Non-pigmented ciliary epithelial cell (primary cell): ENCODE measurements around the gene SETD1B.

ENCODE experiments used
- DNase-seq: peaks from one replicate; pipeline ENCODE4 v3.0.0-alpha.2; 2010; ENCODE audit warnings: low read depth

The SETD1B gene

DNA sequence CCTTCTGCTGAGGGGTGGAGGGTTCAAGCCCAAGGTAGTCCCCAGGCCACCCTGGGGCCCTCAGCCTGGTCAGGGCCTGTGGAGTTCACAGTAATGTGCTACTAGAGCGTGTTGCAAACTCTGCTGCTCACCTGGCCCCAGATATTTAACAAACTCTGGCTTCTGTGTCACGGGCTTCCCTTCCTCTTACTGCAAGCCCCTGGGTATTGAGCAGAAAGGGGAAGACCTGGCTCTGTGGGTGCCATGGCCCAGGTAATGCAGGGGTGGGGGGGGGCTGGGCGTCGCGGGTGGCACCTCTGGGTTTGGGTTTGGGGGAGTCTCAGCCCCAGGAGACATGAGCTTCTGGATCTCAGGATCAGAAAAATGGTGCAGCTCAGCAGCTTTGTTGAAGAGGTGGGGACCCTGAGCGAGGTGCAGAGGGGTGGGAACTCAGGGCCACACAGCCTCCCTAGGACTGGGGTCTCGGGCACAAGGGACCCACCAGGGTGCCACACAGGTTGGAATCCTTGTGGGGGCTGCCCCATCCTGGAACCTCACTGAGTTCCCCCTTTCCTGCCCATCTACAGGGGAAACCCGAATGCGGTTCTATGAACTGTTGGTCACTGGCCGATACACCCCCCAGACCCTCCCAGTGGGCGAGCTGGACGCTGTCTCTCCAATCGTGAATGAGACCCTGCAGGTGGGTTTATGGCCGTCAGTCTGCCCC is 4.0 kb downstream of the SETD1B start:
- no peak for DNase-seq

- DNase-seq, result no peak
These were observed 4.8 kb downstream of the SETD1B start for GRCh38 chr12:121808623-121809022.

DNA sequence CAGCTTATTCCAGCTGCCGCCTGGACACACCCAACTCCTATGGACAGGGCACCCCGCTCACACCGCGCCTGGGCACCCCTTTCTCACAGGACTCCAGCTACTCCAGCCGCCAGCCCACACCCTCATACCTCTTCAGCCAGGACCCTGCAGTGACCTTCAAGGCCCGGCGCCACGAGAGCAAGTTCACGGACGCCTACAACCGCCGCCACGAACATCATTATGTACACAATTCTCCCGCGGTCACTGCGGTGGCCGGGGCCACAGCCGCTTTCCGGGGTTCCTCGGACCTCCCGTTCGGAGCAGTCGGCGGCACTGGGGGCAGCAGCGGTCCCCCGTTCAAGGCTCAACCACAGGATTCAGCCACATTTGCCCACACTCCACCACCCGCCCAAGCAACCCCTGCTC is 5.9 kb downstream of the SETD1B start:
- DNase-seq, result no peak

- no peak for DNase-seq
These were observed 6.5 kb downstream of the SETD1B start for GRCh38 chr12:121810234-121810817.

DNA sequence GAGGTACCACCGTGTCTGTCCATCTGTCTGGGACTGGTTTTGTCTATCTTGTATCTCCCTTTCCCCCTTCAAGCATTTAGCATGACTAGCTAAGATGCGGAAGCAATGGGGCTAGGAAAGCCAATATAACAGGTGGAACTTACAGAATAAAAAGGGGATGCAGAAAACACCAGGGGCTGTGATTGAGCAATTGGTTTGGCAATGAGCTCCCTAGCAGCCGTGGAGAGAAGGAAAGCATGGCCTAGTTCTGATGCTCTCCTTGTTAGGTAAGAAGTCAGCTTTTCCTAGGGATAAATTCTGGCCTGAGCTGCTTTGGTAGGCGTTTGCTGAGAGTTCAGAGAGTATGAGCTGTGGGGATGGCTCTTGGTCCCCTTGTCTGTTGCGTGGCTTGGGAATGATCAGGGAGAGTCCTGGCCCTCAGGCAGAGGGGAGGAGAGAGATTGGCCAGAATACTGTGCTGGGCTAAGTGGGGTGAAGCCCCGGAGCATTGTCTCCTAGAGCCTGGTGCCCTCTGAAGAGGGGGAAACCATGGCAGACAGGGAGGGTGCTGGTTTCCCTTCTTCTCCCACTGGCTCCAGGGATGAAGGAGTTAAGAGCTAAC is 7.1 kb downstream of the SETD1B start:
- no peak for DNase-seq

DNA sequence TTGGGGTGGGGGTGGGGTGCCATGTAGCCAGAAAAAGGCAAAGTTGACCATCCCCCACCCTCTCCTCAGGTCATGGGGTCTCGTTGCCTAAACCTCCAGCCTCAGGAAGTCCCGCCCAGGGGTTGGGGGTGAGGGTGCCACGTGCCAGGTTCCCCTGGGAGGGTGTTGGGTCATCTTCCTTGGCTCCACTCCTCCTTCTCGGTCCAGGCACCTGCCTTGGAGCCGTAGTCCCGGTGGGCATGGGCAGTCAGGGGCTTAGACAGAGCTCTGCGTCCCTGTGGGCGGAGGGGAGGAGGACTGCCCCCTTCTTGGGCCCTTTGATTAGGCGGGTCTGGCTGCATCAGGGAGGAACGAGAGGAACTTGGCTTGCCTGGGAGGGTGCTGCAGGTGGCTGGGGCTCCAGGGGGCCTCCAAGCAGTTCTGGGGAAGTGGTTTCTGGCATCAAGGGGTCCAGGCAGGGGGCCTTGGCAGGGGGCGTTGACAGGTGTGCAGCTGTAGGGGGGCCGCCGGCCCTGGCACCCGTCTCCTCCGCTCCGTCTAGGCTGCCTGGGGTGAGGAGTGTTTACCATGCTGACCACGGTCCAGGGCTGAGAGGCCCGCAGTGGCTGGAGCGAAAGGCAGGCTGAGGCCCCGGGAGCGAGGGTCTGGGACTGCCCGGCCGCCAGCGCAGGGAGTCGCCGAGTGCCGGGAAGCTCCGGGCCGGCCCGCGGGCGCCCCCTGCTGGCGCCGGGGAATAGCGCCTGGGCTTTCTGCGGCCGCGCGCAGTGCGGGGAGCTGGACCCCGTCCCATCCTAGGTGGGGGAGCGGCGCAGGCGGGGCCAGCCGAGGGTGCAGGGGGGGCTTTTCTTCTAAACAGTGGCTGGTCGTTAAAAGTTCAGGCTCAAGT is 7.9 kb downstream of the SETD1B start:
- no peak for DNase-seq

DNA sequence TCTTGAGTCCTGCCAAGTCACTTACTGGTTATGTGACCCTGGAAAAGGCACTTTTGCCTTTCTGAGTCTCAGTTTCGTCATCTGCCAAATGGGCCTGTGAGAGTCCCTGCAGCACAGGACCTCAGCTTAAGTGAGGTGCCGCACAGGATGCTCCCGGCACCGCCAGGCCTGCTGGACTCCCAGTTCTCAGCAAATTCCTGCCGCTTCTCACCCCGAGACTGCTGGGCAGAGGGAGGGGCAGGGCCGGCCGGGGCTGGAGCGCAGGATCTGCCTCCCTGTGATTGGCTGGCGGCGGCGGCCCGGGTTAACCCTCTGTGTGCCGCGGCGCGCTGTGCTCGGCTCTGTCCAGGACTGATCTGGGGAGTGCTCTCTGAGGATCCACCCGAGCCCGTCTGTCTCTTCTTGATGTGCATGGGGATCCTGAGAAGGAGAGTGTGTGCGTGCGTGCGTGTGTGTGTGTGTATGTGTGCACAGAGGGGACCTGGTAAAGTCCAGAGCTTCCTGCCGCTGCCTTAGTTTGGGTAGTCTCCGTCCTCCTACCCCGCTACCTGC is 8.6 kb downstream of the SETD1B start:
- DNase-seq, result no peak

- DNase-seq, result no peak
These were observed 9.4 kb downstream of the SETD1B start for GRCh38 chr12:121812921-121813896.

GRCh38 chr12:121813951-121814350 is 10.1 kb downstream of the SETD1B start:
- no peak for DNase-seq

DNA sequence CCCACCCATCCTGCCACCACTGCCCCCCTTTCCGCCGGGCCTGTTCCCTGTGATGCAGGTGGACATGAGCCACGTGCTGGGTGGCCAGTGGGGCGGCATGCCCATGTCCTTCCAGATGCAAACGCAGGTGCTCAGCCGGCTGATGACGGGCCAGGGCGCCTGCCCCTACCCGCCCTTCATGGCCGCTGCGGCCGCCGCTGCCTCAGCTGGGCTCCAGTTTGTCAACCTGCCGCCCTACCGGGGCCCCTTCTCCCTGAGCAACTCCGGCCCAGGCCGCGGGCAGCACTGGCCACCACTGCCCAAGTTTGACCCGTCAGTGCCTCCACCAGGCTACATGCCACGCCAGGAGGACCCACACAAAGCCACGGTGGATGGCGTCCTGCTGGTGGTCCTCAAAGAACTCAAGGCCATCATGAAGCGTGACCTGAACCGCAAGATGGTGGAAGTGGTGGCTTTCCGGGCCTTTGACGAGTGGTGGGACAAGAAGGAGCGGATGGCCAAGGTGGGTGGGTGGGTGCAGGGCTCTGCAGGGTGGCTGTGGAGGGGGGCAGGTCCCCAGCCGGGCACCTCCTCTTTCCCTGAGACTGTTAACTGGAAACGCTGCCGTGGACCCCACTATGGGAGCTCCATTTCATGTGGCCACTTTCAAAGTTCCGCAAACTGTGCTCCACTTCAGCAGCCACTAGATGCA is 10.8 kb downstream of the SETD1B start:
- DNase-seq, result no peak

DNA sequence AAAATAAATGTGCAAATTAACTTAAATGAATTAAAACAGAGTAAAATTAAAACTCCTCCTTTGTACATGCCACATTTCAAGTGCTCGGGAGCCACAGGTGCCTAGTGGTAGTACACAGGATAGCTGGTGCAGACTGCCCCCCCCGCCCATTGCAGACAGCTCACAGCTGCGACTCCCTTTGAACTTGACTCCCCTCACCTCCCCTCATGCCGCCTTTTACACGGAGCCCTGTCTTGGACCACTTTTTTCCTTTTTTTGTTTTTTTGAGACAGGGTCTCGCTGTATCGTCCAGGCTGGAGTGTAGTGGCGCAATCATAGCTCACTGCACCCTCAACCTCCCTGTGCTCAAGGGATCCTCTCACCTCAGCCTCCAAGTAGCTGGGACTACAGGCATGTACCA is 11.5 kb downstream of the SETD1B start:
- no peak for DNase-seq

DNA sequence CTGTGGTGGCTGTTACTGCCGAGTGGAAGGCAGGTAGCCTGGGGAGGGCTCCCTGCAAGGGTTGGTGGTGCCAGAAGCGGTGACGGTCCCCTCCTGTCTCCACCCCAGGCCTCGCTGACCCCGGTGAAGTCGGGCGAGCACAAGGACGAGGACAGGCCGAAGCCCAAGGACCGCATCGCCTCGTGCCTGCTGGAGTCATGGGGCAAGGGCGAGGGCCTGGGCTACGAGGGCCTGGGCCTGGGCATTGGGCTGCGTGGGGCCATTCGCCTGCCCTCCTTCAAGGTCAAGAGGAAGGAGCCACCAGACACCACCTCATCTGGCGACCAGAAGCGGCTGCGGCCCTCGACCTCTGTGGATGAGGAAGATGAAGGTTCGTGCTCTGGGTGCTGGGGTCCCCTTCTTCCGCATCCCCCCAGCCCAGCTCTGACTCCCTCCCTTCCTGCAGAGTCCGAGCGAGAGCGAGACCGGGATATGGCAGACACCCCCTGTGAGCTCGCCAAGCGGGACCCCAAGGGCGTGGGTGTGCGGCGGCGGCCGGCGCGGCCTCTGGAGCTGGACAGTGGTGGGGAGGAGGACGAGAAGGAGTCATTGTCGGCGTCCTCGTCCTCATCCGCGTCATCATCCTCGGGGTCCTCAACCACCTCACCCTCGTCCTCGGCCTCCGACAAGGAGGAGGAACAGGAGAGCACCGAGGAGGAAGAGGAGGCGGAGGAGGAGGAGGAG is 13.3 kb downstream of the SETD1B start:
- no peak for DNase-seq

DNA sequence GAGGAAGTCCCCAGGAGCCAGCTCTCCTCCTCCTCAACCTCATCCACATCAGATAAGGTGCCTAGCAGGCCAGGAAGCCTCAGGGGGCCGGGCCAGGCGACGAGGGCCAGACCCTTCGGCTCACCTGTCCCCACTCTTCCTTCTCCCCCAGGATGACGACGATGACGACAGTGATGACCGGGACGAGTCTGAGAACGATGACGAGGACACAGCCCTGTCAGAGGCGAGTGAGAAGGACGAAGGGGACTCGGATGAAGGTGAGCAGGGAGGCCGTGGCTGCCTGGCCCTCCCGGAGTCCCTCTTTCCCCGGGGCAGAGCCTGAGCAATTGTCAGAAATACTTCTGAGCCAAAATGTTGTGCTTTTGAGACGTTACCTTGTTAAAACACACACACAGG is 13.8 kb downstream of the SETD1B start:
- no peak for DNase-seq

GRCh38 chr12:121819212-121819949 is 15.6 kb downstream of the SETD1B start:
- DNase-seq, result no peak

GRCh38 chr12:121820056-121820455 is 16.2 kb downstream of the SETD1B start:
- no peak for DNase-seq

- no peak for DNase-seq
These were observed 18.7 kb downstream of the SETD1B start for GRCh38 chr12:121822393-121823100.

GRCh38 chr12:121823101-121823726 is 19.4 kb downstream of the SETD1B start:
- DNase-seq, result no peak

DNA sequence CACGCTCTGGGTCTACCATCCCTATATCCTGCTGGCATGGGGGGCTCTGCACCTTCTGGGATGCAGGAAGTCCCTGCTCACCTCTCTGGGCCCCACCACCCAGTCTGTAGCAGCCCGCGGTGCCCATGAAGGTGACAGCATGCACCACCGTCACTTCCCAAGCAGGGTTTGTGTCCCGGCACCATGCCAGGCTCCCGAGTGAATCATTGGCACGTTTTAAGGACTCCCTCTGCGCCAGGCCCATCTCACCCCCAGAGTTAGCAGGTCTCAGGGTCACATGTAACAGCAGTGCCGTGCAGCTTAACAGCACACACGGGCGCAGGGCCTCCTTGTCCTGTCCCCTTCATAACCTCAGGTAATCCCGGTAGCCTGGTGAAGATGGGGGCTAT is 19.9 kb downstream of the SETD1B start:
- DNase-seq, result no peak
